ENCODE measurements around the gene MMP15.

Gene MMP15

DNA sequence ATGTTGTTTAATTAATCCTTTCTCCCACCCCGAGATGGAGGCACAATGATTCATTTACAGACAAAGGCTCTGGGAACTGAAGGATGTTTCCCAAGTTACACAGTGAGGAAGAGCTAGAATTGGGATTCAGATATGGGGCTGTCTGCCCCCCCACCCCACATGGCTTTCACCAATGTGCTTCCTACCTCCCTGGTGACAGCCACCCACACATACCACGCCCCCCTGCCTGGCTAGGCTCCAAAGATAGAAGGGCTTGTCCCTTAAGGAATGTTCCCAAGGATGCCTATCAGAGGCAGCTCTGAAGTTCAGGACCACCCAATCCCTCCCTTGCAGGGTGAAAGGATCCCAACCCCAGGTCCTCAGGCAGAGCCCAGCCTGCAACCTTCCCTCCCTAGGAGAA lies 70.7 kb downstream of the MMP15 start:
- H3K36me3 Mint-ChIP-seq (ENCODE audit: low read depth), result no peaks in the 10 kb centered on the region
- peaks cover 16% of the 10 kb centered on the region for H3K4me1 Mint-ChIP-seq (ENCODE audit: low read depth)
- H3K27me3 Mint-ChIP-seq, result peaks cover 1% of the 10 kb centered on the region
- no peak overlapping the region for H3K4me3 Mint-ChIP-seq
- H3K27ac Mint-ChIP-seq, result no peak overlapping the region
- intact Hi-C loops (cut with micrococcal nuclease), result no loop called here
- H3K9me3 Mint-ChIP-seq, result no peaks in the 10 kb centered on the region
